ENCODE data around the gene MPIG6B.
A peak's percentile ranks its signal among the peaks of the same experiment; 100 is the strongest.
"Not testable (repeated sequence)": the region's sequence is repeated elsewhere in the genome, so short reads cannot be mapped to it uniquely, and the experiment has no call there.

MPIG6B gene

GRCh38 chr6:31701666-31702404 is 21.3 kb upstream of the MPIG6B start:
- no peak for DNase-seq

- no peak for DNase-seq
Observed at GRCh38 chr6:31702405-31702818, 20.8 kb upstream of the MPIG6B start.

- DNase-seq: peak; percentile 95
Observed at GRCh38 chr6:31702819-31703716, 20.1 kb upstream of the MPIG6B start, which contains the start of gene ABHD16A. TSS of gene ABHD16A (minus strand) at chr6:31703324. CDS start at chr6:31703281, 43 bp downstream.

- no peak for DNase-seq
Observed at GRCh38 chr6:31705931-31706330, 17.2 kb upstream of the MPIG6B start.

GRCh38 chr6:31706599-31706998 is 16.6 kb upstream of the MPIG6B start, which contains the start of gene LY6G6F:
TSS of gene LY6G6F (plus strand) at chr6:31706866. CDS start at chr6:31706907, 41 bp downstream.
- no peak for DNase-seq

- DNase-seq: no peak
Observed at GRCh38 chr6:31707701-31708100, 15.5 kb upstream of the MPIG6B start.

- DNase-seq: no peak
Observed at GRCh38 chr6:31708224-31708623, 14.9 kb upstream of the MPIG6B start.

GRCh38 chr6:31709157-31709556 is 14.0 kb upstream of the MPIG6B start:
- DNase-seq: not testable (repeated sequence)

- DNase-seq: no peak
Observed at GRCh38 chr6:31710523-31711219, 12.5 kb upstream of the MPIG6B start.

GRCh38 chr6:31711233-31711632 is 11.9 kb upstream of the MPIG6B start:
- DNase-seq: no peak

GRCh38 chr6:31712296-31712695 is 10.9 kb upstream of the MPIG6B start:
- no peak for DNase-seq

GRCh38 chr6:31713465-31713864 is 9.7 kb upstream of the MPIG6B start:
- no peak for DNase-seq

GRCh38 chr6:31713991-31714684 is 9.0 kb upstream of the MPIG6B start:
- no peak for DNase-seq

- DNase-seq: no peak
Observed at GRCh38 chr6:31715022-31715958, 7.9 kb upstream of the MPIG6B start, which contains the start of gene LY6G6D. TSS of gene LY6G6D (plus strand) at chr6:31715348. CDS start at chr6:31715356, 8 bp downstream.

- DNase-seq: no peak
Observed at GRCh38 chr6:31717499-31718222, 5.5 kb upstream of the MPIG6B start.

- no peak for DNase-seq
Observed at GRCh38 chr6:31718265-31718664, 4.9 kb upstream of the MPIG6B start.

GRCh38 chr6:31719001-31719400 is 4.2 kb upstream of the MPIG6B start:
- no peak for DNase-seq

GRCh38 chr6:31720196-31720770 is 2.9 kb upstream of the MPIG6B start:
- DNase-seq: no peak

- DNase-seq: no peak
Observed at GRCh38 chr6:31721351-31722020, 1.7 kb upstream of the MPIG6B start, which contains the start of gene LY6G6C. TSS of gene LY6G6C (minus strand) at chr6:31721746. CDS start at chr6:31721679, 67 bp downstream.
